GM10266 (cell line): ENCODE measurements around the gene RGS14.

Experiments used
- DNase-seq: peaks from one replicate; pipeline ENCODE4 v3.0.0; 2012; ENCODE audit errors: extremely low spot score
- TF ChIP-seq, protein P1 (sequence below): IDR thresholded peaks from 2 replicates; pipeline ENCODE4 v1.5.1; 2012; ENCODE audit warnings: mild to moderate bottlenecking, low read depth; ENCODE audit not compliant: control insufficient read depth, insufficient read depth; ENCODE audit errors: missing control alignments

The RGS14 gene

DNA sequence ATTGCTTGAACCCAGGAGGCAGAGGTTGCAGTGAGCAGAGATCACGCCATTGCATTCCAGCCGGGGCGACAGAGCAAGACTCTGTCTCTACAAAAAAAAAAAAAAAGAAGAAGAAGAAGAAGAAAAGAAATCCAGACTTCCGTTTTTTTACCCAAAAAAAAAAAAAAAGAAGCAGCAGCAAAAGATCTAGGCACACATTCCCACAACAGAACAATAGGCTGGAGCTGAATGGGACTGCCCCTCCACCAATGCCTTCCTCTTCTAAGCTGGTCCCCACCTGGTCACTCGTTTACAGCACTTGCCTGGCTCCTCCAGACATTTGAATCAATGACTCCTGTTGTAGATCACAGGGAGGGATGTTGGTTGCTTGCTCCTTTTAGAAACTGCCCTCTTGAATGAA, 4.6 kb upstream of the RGS14 start:
- DNase-seq = no peak
- TF ChIP-seq, protein P1, sequence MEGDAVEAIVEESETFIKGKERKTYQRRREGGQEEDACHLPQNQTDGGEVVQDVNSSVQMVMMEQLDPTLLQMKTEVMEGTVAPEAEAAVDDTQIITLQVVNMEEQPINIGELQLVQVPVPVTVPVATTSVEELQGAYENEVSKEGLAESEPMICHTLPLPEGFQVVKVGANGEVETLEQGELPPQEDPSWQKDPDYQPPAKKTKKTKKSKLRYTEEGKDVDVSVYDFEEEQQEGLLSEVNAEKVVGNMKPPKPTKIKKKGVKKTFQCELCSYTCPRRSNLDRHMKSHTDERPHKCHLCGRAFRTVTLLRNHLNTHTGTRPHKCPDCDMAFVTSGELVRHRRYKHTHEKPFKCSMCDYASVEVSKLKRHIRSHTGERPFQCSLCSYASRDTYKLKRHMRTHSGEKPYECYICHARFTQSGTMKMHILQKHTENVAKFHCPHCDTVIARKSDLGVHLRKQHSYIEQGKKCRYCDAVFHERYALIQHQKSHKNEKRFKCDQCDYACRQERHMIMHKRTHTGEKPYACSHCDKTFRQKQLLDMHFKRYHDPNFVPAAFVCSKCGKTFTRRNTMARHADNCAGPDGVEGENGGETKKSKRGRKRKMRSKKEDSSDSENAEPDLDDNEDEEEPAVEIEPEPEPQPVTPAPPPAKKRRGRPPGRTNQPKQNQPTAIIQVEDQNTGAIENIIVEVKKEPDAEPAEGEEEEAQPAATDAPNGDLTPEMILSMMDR = no peak

DNA sequence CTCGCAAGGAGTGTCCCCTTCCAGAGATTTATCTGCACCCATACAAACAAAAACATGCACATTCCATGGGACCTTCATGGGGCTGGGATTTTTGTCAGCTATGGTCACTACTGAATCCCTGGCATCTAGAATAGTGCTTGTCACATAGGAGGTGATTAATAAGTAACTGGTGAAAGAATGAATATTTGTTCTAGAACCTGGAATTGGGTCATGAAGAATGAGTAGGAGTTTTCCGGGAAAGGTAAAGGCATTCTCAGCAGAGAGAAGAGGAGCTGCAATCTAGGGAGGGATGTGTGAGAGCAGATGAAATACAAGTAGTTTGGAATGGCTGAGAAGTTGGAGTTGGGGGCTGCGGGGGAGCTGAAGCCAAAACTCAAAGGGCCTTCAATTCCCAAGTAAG, 3.5 kb upstream of the RGS14 start:
- TF ChIP-seq, protein P1 = no peak
- DNase-seq = no peak

GRCh38 chr5:177354711-177355110, 3.0 kb upstream of the RGS14 start:
- DNase-seq = no peak
- TF ChIP-seq, protein P1 = no peak

- no peak for DNase-seq
- TF ChIP-seq, protein P1 = no peak
Measured at GRCh38 chr5:177355162-177355867, 2.4 kb upstream of the RGS14 start.

DNA sequence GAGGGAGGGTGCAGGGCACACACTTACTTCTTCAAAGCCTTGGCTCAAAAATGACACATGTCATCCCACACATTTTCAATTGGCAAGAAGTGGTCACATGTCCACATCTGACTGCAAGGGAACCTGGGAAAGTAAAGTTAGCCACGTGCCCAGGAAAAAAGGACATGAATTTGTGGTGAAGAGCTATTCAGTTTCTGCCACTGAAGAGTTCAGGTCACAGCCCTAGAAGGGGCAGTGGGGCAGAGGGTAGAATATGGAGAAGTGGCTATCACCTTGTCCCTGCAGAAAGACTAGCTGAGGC, 1.9 kb upstream of the RGS14 start:
- no peak for DNase-seq
- TF ChIP-seq, protein P1 = no peak

DNA sequence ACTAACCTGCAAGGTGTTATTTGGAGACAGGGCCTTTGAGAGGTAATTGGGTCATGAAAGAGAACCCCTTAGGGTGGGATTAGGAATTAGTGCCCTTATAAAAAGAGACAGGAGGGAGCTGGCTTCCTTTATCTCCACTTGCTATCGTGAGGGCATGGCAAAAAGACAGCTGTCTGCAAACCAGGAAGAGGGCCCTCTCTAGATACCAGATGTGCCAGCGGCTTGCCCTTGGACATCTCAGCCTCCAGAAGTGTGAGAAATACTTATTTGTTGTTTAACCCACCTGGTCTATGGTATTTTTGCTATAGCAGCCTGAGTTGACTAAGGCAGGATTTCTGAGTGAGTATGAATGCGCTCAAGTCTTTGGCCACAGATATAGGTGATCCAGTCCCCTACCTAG, 978 bp upstream of the RGS14 start:
- no peak for DNase-seq
- TF ChIP-seq, protein P1 = no peak

DNA sequence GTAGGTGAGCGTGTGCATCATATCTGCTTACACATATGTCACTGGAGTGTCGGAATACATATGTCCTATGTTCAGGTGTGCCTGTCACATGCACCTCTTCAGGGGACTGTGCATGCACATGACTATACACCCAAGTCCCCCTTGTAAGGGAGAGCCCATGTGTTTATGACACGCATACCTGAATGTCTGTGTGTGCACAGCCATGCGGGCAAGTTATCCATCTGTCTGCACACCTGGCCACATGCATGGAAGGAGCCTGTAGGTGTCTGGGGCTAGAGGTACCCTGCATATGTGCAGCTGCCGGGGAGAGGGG, 622 bp upstream of the RGS14 start:
- TF ChIP-seq, protein P1 = no peak
- DNase-seq = no peak
